Breast epithelium (tissue), 3 donors: ENCODE results near the gene PRR33.

Experiments
- POLR2AphosphoS5 ChIP-seq, 3 donors: sonication (generic); formaldehyde crosslinking; IDR thresholded peaks; one replicate each; pipeline ENCODE4 v1.6.1; 2017; ENCODE audit warnings: antibody characterized with exemption in 3 of 3
- TF ChIP-seq, protein P1 (sequence below), 3 donors: fragments of 450-650 bp; IDR thresholded peaks; one replicate each; pipeline ENCODE4 v1.5.1; 2016 to 2017; ENCODE audit warnings: antibody characterized with exemption in 3 of 3, mild to moderate bottlenecking in 3 of 3, moderate library complexity in 3 of 3

DNA sequence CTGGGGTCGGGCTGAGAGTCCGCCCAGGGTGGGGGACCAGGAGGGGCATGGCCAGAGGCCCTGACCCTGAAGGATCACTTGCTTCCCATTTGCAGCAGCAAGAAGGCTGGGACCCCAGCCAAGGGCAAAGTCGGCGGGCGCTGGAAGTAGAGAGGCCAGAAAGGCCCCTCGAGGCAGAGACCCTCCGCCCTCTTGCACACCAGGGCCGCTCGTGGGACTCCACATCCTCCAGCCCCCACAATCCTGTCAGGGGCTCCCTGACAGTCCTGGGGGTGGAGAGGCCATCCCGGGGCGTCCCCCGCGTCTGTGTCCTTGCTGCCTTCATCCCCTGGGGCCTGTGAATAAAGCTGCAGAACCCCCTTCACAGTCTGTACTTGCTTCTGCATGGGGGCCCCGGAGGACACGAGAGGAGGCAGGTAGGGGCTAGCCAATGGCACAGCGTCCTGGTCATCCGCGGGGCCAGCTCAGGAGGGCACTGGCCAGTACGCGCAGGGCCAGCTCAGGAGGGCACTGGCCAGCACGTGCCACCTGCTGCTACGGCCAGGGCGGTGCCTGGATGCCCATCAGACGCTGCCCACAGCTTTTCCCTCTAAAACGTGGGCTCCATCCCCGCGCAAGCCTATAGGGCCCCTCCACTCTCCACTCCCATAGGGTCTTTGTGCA is 46.8 kb upstream of the PRR33 start:
- TF ChIP-seq, protein P1, sequence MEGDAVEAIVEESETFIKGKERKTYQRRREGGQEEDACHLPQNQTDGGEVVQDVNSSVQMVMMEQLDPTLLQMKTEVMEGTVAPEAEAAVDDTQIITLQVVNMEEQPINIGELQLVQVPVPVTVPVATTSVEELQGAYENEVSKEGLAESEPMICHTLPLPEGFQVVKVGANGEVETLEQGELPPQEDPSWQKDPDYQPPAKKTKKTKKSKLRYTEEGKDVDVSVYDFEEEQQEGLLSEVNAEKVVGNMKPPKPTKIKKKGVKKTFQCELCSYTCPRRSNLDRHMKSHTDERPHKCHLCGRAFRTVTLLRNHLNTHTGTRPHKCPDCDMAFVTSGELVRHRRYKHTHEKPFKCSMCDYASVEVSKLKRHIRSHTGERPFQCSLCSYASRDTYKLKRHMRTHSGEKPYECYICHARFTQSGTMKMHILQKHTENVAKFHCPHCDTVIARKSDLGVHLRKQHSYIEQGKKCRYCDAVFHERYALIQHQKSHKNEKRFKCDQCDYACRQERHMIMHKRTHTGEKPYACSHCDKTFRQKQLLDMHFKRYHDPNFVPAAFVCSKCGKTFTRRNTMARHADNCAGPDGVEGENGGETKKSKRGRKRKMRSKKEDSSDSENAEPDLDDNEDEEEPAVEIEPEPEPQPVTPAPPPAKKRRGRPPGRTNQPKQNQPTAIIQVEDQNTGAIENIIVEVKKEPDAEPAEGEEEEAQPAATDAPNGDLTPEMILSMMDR (IDR thresholded peaks at IDR 0.05) = no peak
- TF ChIP-seq POLR2AphosphoS5 (IDR thresholded peaks at IDR 0.05) = no peak
